Progenitor cell of endocrine pancreas (in vitro differentiated cells): Measurements from ENCODE around the gene DDX59. TPM values are rescaled to one million over a fixed set of nuclear protein-coding genes. Genes with fewer than 3 reads are reported as not detected.
A peak's percentile ranks its signal among the peaks of the same experiment; 100 is the strongest.

Experiments
- DNase-seq: peaks from one replicate; pipeline ENCODE4 v3.0.0; 2021; ENCODE audit warnings: low spot score; ENCODE audit not compliant: unreplicated experiment
- H3K27ac Mint-ChIP-seq: 2 replicates; pipeline ENCODE4 v1.8.0; 2021; ENCODE audit warnings: mild to moderate bottlenecking, moderate library complexity, mixed read lengths
- H3K27me3 Mint-ChIP-seq: 2 replicates; pipeline ENCODE4 v1.8.0; 2021; ENCODE audit warnings: mixed read lengths
- H3K36me3 Mint-ChIP-seq: 2 replicates; pipeline ENCODE4 v1.8.0; 2022; ENCODE audit warnings: mixed read lengths; ENCODE audit not compliant: insufficient read depth
- H3K4me1 Mint-ChIP-seq: 2 replicates; pipeline ENCODE4 v1.8.0; 2021; ENCODE audit warnings: low read depth, mixed read lengths
- H3K4me3 Mint-ChIP-seq: 2 replicates; pipeline ENCODE4 v1.8.0; 2021; ENCODE audit warnings: low read depth, mild to moderate bottlenecking, moderate library complexity, mixed read lengths
- H3K9me3 Mint-ChIP-seq: 2 replicates; pipeline ENCODE4 v1.8.0; 2021; ENCODE audit warnings: low read depth, mixed read lengths
- CTCF ChIP-seq: fragments of 200-600 bp; sonication (generic); IDR thresholded peaks from one replicate; pipeline ENCODE4 v1.5.0; 2021; ENCODE audit warnings: antibody characterized with exemption, mild to moderate bottlenecking; ENCODE audit not compliant: unreplicated experiment
- total RNA-seq: library from RNA; stranded (reverse); gene quantifications from 2 replicates; pipeline ENCODE4 v1.2.1, GENCODE V29; 2021

The DDX59 gene
- total RNA-seq, 1 donor from 2014 or later, result 19.2 TPM

GRCh38 chr1:200665861-200666260, 3.8 kb downstream of the DDX59 start:
- no peak for DNase-seq
- H3K27ac Mint-ChIP-seq, result no peak overlapping the region
- no peaks in the 10 kb centered on the region for H3K27me3 Mint-ChIP-seq
- H3K4me1 Mint-ChIP-seq, result peaks cover 14% of the 10 kb centered on the region
- H3K9me3 Mint-ChIP-seq, result no peaks in the 10 kb centered on the region
- no peak overlapping the region for H3K4me3 Mint-ChIP-seq
- no peak for TF ChIP-seq CTCF
- H3K36me3 Mint-ChIP-seq, result peaks cover 17% of the 10 kb centered on the region

DNA sequence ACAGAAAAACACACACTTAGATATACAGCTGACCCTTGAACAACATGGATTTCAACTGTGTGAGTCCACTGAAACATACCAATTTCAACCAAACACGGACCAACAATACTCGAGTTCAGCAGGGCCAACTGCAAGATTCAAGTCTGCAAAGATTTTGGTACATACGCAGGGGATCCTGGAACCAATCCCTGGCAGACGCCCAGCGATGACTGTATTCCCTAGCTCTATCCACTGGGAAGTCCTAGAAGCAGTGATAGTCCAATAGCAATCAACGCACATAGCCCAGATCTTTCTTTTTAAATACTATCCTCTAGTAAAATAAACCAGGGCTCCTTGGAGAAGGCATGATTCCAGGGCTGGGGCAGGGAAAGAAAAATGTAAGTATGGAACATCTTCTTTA, 9.0 kb downstream of the DDX59 start:
- H3K36me3 Mint-ChIP-seq, result peaks cover 28% of the 10 kb centered on the region
- H3K4me1 Mint-ChIP-seq, result no peaks in the 10 kb centered on the region
- TF ChIP-seq CTCF, result no peak
- H3K27me3 Mint-ChIP-seq, result no peaks in the 10 kb centered on the region
- H3K4me3 Mint-ChIP-seq, result no peak overlapping the region
- DNase-seq, result no peak
- H3K27ac Mint-ChIP-seq, result no peak overlapping the region
- H3K9me3 Mint-ChIP-seq, result no peaks in the 10 kb centered on the region

DNA sequence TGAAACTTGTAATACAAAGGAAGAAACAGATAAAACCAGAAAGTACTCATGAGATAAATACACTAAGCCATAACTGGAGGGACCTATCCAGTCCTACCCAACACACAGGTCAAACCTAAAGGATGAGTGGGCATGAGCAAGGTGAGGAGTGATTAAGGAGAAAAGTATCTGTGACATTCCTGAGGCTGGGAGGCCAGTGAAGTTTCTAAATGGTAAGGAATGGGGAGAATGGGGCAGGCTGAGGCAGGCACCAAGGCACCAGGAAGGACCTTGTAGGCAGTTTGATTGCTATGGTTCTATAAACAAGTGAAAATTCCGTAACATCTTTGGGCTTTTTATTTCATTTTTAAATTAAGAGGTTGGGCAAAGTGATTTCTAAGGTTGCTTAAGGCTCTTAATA, 10.4 kb downstream of the DDX59 start:
- no peak for TF ChIP-seq CTCF
- DNase-seq, result no peak
- Mint-ChIP-seq H3K36me3 (peaks cover 25% of the 10 kb centered on the region), H3K27me3 (no peaks in the 10 kb centered on the region), H3K4me3 (no peak overlapping the region), H3K9me3 (no peaks in the 10 kb centered on the region), H3K27ac (peak overlapping the region; percentile 47), H3K4me1 (no peaks in the 10 kb centered on the region)

DNA sequence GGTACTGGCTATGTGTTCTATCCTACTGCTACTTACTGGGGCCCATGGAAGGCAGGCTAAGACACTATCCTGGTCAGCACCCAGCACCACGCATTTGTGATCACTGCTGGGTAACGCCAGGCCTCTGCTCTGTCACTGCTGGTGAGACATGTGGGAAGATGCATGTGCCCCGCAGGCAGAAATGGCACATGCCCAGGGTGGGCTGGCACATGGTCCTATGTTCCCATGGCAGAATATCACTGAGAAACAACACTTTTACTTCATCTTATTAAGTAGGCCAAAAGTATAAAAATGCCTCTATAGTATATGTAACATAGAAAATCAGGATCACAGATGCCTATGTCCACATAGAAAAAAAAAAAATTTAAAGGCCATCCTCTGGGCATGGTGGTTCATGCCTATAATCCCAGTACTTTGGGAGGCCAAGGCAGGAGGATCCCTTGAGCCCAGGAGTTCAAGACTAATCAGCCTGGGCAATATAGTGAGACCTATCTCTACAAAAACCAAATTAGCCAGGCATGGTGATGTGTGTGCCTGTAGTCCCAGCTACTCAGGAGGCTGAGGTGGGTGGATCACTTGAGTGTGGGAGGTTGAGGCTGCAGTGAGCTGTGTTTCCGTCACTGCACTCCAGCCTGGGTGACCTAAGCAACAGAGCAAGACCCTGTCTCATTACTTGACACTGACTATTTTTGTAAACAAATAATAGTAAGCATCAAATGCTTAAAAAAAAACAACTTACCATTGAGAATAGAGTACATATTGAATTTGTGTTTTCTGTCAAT, 11.5 kb downstream of the DDX59 start:
- no peaks in the 10 kb centered on the region for H3K27me3 Mint-ChIP-seq

GRCh38 chr1:200654660-200655059, 15.0 kb downstream of the DDX59 start:
- no peak for TF ChIP-seq CTCF
- no peaks in the 10 kb centered on the region for H3K27me3 Mint-ChIP-seq
- H3K4me1 Mint-ChIP-seq, result no peaks in the 10 kb centered on the region
- no peaks in the 10 kb centered on the region for H3K9me3 Mint-ChIP-seq
- H3K27ac Mint-ChIP-seq, result no peak overlapping the region
- H3K4me3 Mint-ChIP-seq, result no peak overlapping the region
- H3K36me3 Mint-ChIP-seq, result peaks cover 25% of the 10 kb centered on the region
- no peak for DNase-seq

More for the DNA sequence above, 11.5 kb downstream of the DDX59 start:
- no peak for TF ChIP-seq CTCF
- no peak for DNase-seq
- H3K36me3 Mint-ChIP-seq, result peaks cover 26% of the 10 kb centered on the region
- H3K4me3 Mint-ChIP-seq, result no peak overlapping the region
- H3K27ac Mint-ChIP-seq, result no peak overlapping the region
- H3K4me1 Mint-ChIP-seq, result no peaks in the 10 kb centered on the region
- no peaks in the 10 kb centered on the region for H3K9me3 Mint-ChIP-seq
